Measurements from ENCODE around the gene RPUSD4. TPM values are rescaled to one million over a fixed set of nuclear protein-coding genes. Genes with fewer than 3 reads are reported as not detected.

Gene RPUSD4
- total RNA-seq, 2 donors from 2014 or later: 25.4 to 41.2 TPM

- no peak overlapping the region for H3K27ac ChIP-seq
Measured at GRCh38 chr11:126186025-126186698, 25.3 kb downstream of the RPUSD4 start.

GRCh38 chr11:126185259-126186024, 26.0 kb downstream of the RPUSD4 start:
- Histone ChIP-seq H3K4me3 (no peak overlapping the region), H3K27me3 (no peaks in the 10 kb centered on the region), H3K4me1 (no peaks in the 10 kb centered on the region), H3K9me3 (no peaks in the 10 kb centered on the region), H3K36me3 (replicated peaks in 1 of 2; ENCODE audit: insufficient read depth in 1 of 2, low read depth in 2 of 2) (no peaks in the 10 kb centered on the region), H3K27ac (no peak overlapping the region)
- DNase-seq: no peak
- WGBS, 2 donors: 82 to 84% methylated on average over 26 of the region's 26 CpGs
- TF ChIP-seq POLR2A (IDR thresholded peaks at IDR 0.05) (no peak), CTCF (IDR thresholded peaks at IDR 0.05) (no peak)
- intact Hi-C loops (cut with DNase I): no loop called here
- ATAC-seq: no peak

More at GRCh38 chr11:126186025-126186698, 25.3 kb downstream of the RPUSD4 start:
- Histone ChIP-seq H3K9me3 (no peaks in the 10 kb centered on the region), H3K4me1 (no peaks in the 10 kb centered on the region), H3K4me3 (no peak overlapping the region), H3K27me3 (no peaks in the 10 kb centered on the region), H3K36me3 (replicated peaks in 1 of 2; ENCODE audit: insufficient read depth in 1 of 2, low read depth in 2 of 2) (no peaks in the 10 kb centered on the region)
- no peak for ATAC-seq
- intact Hi-C loops (cut with DNase I): no loop called here
- WGBS, 2 donors: 75 to 85% methylated on average over 12 to 15 of the region's 15 CpGs
- no peak for DNase-seq
- no peak for TF ChIP-seq POLR2A (IDR thresholded peaks at IDR 0.05)
- no peak for TF ChIP-seq CTCF (IDR thresholded peaks at IDR 0.05)

DNA sequence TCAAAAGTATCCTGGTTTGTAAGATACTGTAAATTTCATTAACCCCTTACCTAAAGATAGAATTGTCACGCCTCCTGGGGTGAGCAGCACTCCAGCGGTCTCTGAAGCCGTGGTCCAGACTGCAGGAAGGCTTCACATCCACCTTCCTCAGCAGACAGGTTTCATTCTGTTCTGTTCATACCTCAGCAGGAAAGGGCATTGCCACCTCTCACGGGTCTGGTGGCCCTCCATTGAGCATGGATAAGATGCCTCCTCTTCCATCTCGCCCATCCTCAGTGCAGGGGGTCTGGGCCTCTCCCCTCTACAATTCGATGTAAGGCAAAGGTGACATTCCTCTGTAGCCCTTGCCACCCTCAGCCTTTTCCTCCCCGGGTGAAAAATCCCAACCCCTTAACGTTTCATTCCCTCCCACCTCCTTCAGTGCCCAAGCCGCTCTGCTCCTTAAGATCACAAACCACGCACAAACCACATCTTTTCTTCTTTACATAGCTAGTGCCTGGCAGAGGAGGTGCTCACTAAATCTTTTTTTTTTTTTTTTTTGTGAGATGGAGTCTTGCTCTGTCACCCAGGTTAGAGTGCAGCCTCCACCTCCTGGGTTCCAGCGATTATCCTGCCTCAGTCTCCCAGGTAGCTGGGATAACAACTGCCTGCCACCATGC, 28.5 kb downstream of the RPUSD4 start:
- Histone ChIP-seq H3K4me1 (no peaks in the 10 kb centered on the region), H3K4me3 (no peak overlapping the region), H3K9me3 (no peaks in the 10 kb centered on the region), H3K27me3 (no peaks in the 10 kb centered on the region), H3K27ac (no peak overlapping the region), H3K36me3 (replicated peaks in 1 of 2; ENCODE audit: insufficient read depth in 1 of 2, low read depth in 2 of 2) (no peaks in the 10 kb centered on the region)
- WGBS, 2 donors: 82 to 83% methylated on average over 11 of the region's 11 CpGs
- ATAC-seq (no peak), DNase-seq (no peak)
- intact Hi-C loops (cut with DNase I): no loop called here
- TF ChIP-seq CTCF (IDR thresholded peaks at IDR 0.05) (no peak), POLR2A (IDR thresholded peaks at IDR 0.05) (no peak)

- H3K27me3 ChIP-seq: no peaks in the 10 kb centered on the region
- H3K4me1 ChIP-seq: no peaks in the 10 kb centered on the region
- intact Hi-C loops (cut with DNase I): no loop called here
- no peak overlapping the region for H3K4me3 ChIP-seq
- ATAC-seq: no peak
- no peaks in the 10 kb centered on the region for H3K36me3 ChIP-seq (replicated peaks in 1 of 2; ENCODE audit: insufficient read depth in 1 of 2, low read depth in 2 of 2)
- TF ChIP-seq POLR2A (IDR thresholded peaks at IDR 0.05) (no peak), CTCF (IDR thresholded peaks at IDR 0.05) (no peak)
- no peaks in the 10 kb centered on the region for H3K9me3 ChIP-seq
- H3K27ac ChIP-seq: no peak overlapping the region
- DNase-seq: no peak
- WGBS, 2 donors: 64 to 67% methylated on average over 5 to 13 of the region's 13 CpGs
Measured at GRCh38 chr11:126181939-126182730, 29.3 kb downstream of the RPUSD4 start.
